GM18508 (cell line): ENCODE results near the gene MYL6B.

ENCODE experiments used
- ATAC-seq: cut with Tn5 transposase; IDR thresholded peaks from one replicate; pipeline ENCODE4 v1.9.1; 2021; ENCODE audit warnings: moderate number of reproducible peaks; ENCODE audit not compliant: insufficient read depth, unreplicated experiment

The MYL6B gene

GRCh38 chr12:56121204-56121870, 31.1 kb upstream of the MYL6B start:
- ATAC-seq = no peak

- ATAC-seq = no peak
These were observed 29.8 kb upstream of the MYL6B start for GRCh38 chr12:56122637-56123036.

GRCh38 chr12:56124133-56124532, 28.3 kb upstream of the MYL6B start:
- no peak for ATAC-seq

- ATAC-seq = no peak
These were observed 25.6 kb upstream of the MYL6B start for GRCh38 chr12:56126732-56127239.

- no peak for ATAC-seq
These were observed 24.9 kb upstream of the MYL6B start for GRCh38 chr12:56127485-56127887.

GRCh38 chr12:56127888-56128669, 24.3 kb upstream of the MYL6B start, which contains the start of gene ESYT1:
Gene ESYT1 (plus strand): TSS chr12:56128267. CDS start chr12:56128320, 53 bp downstream.
- ATAC-seq = peak; percentile 82

- ATAC-seq = no peak
These were observed 23.6 kb upstream of the MYL6B start for GRCh38 chr12:56128670-56129205.

- ATAC-seq = no peak
These were observed 23.0 kb upstream of the MYL6B start for GRCh38 chr12:56129206-56129941.

GRCh38 chr12:56129942-56130495, 22.4 kb upstream of the MYL6B start:
- no peak for ATAC-seq

GRCh38 chr12:56130876-56131275, 21.5 kb upstream of the MYL6B start:
- ATAC-seq = no peak

- ATAC-seq = no peak
These were observed 17.5 kb upstream of the MYL6B start for GRCh38 chr12:56134897-56135296.

GRCh38 chr12:56137853-56138571, 14.4 kb upstream of the MYL6B start:
- no peak for ATAC-seq

GRCh38 chr12:56141946-56142784, 10.2 kb upstream of the MYL6B start:
- ATAC-seq = no peak

- ATAC-seq = no peak
These were observed 9.2 kb upstream of the MYL6B start for GRCh38 chr12:56143217-56143616.

- no peak for ATAC-seq
These were observed 8.5 kb upstream of the MYL6B start for GRCh38 chr12:56143870-56144269.

GRCh38 chr12:56145217-56145616, 7.2 kb upstream of the MYL6B start:
- ATAC-seq = no peak

- ATAC-seq = no peak
These were observed 5.6 kb upstream of the MYL6B start for GRCh38 chr12:56146492-56147460.

- ATAC-seq = no peak
These were observed 1.8 kb upstream of the MYL6B start for GRCh38 chr12:56150563-56150962.
